Colonic mucosa (tissue), 4 donors: ENCODE measurements around the gene METTL3. TPM values are rescaled to one million over a fixed set of nuclear protein-coding genes. Genes with fewer than 3 reads are reported as not detected.
"Not testable (repeated sequence)": the region's sequence is repeated elsewhere in the genome, so short reads cannot be mapped to it uniquely, and the experiment has no call there.

Experiments used
- DNase-seq: peaks from one replicate; pipeline ENCODE4 v3.0.0-alpha.2; 2020
- H3K27ac ChIP-seq: fragments of 200-600 bp; one replicate; pipeline ENCODE4 v1.8.0; 2021
- H3K27me3 ChIP-seq: fragments of 200-600 bp; one replicate; pipeline ENCODE4 v1.8.0; 2021
- H3K36me3 ChIP-seq: fragments of 200-600 bp; one replicate; pipeline ENCODE4 v1.8.0; 2021
- H3K4me1 ChIP-seq: fragments of 200-600 bp; one replicate; pipeline ENCODE4 v1.8.0; 2021; ENCODE audit warnings: mild to moderate bottlenecking
- H3K4me3 ChIP-seq: fragments of 200-600 bp; one replicate; pipeline ENCODE4 v1.8.0; 2021
- H3K9ac ChIP-seq, 2 donors: one replicate each; pipeline ENCODE4 v1.7.0; 2013; ENCODE audit warnings: control low read depth in 2 of 2, low read depth in 2 of 2, low read length in 2 of 2
- H3K9me3 ChIP-seq: fragments of 200-600 bp; one replicate; pipeline ENCODE4 v1.8.0; 2021
- CTCF ChIP-seq: fragments of 200-600 bp; IDR thresholded peaks from one replicate; pipeline ENCODE4 v1.8.0; 2022; ENCODE audit warnings: antibody characterized with exemption, mild to moderate bottlenecking
- intact Hi-C: fragments of 100-400 bp; cut with DNase I; formaldehyde crosslinking; loops from one replicate; pipeline ENCODE4 v1.14.1; 2022
- total RNA-seq, 2 donors: library from RNA; stranded (reverse); fragmentation: NEBNext Ultra II Directional in 1 of 2; extraction: Animal tissue kit (Norgen Biotek cat#: 25700) in 1 of 2; gene quantifications; one replicate each; pipeline ENCODE4 v1.2.1, GENCODE V29; 2021
- donor health status: healthy.
- donor health status: DM: no; HTN: no; CAD: no.
- donor health status: DM: no; HTN: no; CAD: no.

Gene METTL3
- 10 to 100 TPM; 26.5 to 50.1 TPM for total RNA-seq

- peak within 1 kb of the TSS; percentile 72 to 88 for H3K9ac ChIP-seq
- no peaks in the 10 kb centered on the region for H3K36me3 ChIP-seq
- H3K27ac ChIP-seq, result peak within 1 kb of the TSS; percentile 81
- H3K9me3 ChIP-seq, result no peaks in the 10 kb centered on the region
- peak within 1 kb of the TSS; percentile 79 for H3K4me3 ChIP-seq
- DNase-seq, result peak; percentile 97
- no peaks in the 10 kb centered on the region for H3K27me3 ChIP-seq
- TF ChIP-seq CTCF, result no peak
- intact Hi-C loops, result no loop called here
- peaks cover 9% of the 10 kb centered on the region for H3K4me1 ChIP-seq
Measured at GRCh38 chr14:21510735-21511657, at the start of gene METTL3. Gene METTL3, minus strand, starts transcription at chr14:21511340. Its CDS starts 117 bp downstream, at chr14:21511223.

- Histone ChIP-seq H3K27ac (no peak overlapping the region), H3K9ac (no peak overlapping the region), H3K27me3 (no peaks in the 10 kb centered on the region), H3K4me3 (no peak overlapping the region), H3K4me1 (no peaks in the 10 kb centered on the region), H3K9me3 (no peaks in the 10 kb centered on the region), H3K36me3 (no peaks in the 10 kb centered on the region)
- intact Hi-C loops, result loop anchor here (5.0 kb wide), 1 partner anchor 61 kb away; no protein-coding TSS in a partner anchor
- no peak for DNase-seq
- TF ChIP-seq CTCF, result no peak
Measured at GRCh38 chr14:21558703-21559170, 47.6 kb upstream of the METTL3 start.

- Histone ChIP-seq H3K27me3 (no peaks in the 10 kb centered on the region), H3K9me3 (no peaks in the 10 kb centered on the region), H3K4me1 (no peaks in the 10 kb centered on the region), H3K4me3 (no peak overlapping the region), H3K27ac (no peak overlapping the region), H3K9ac (peak overlapping the region in 1 of 2 donors; percentile 24), H3K36me3 (no peaks in the 10 kb centered on the region)
- DNase-seq, result peak; percentile 82
- peak; percentile 59 for TF ChIP-seq CTCF
- intact Hi-C loops, result loop anchor here (5.0 kb wide), 1 partner anchor 60 kb away; no protein-coding TSS in a partner anchor
Measured at GRCh38 chr14:21557084-21557901, 46.2 kb upstream of the METTL3 start.

- H3K9me3 ChIP-seq, result no peaks in the 10 kb centered on the region
- no peak overlapping the region for H3K27ac ChIP-seq
- intact Hi-C loops, result loop anchor here (5.0 kb wide), 1 partner anchor 59 kb away; no protein-coding TSS in a partner anchor
- H3K9ac ChIP-seq, result no peak overlapping the region
- no peaks in the 10 kb centered on the region for H3K36me3 ChIP-seq
- no peak for DNase-seq
- no peaks in the 10 kb centered on the region for H3K4me1 ChIP-seq
- H3K27me3 ChIP-seq, result no peaks in the 10 kb centered on the region
- H3K4me3 ChIP-seq, result no peak overlapping the region
- TF ChIP-seq CTCF, result no peak
Measured at GRCh38 chr14:21556378-21557083, 45.4 kb upstream of the METTL3 start.

- no peak overlapping the region for H3K9ac ChIP-seq
- no peak for TF ChIP-seq CTCF
- no peaks in the 10 kb centered on the region for H3K36me3 ChIP-seq
- H3K4me3 ChIP-seq, result no peak overlapping the region
- H3K27ac ChIP-seq, result no peak overlapping the region
- no peak for DNase-seq
- H3K9me3 ChIP-seq, result no peaks in the 10 kb centered on the region
- H3K27me3 ChIP-seq, result no peaks in the 10 kb centered on the region
- intact Hi-C loops, result no loop called here
- H3K4me1 ChIP-seq, result no peaks in the 10 kb centered on the region
Measured at GRCh38 chr14:21553266-21553665, 42.1 kb upstream of the METTL3 start.

- H3K36me3 ChIP-seq, H3K9ac ChIP-seq, H3K4me1 ChIP-seq, H3K27me3 ChIP-seq, H3K4me3 ChIP-seq, H3K27ac ChIP-seq, DNase-seq, intact Hi-C loops, H3K9me3 ChIP-seq: not testable (repeated sequence)
Measured at GRCh38 chr14:21544588-21544987, 33.4 kb upstream of the METTL3 start.
